GM13976 (cell line): Measurements from ENCODE around the gene SGK2.
"Not testable (repeated sequence)": the region's sequence is repeated elsewhere in the genome, so short reads cannot be mapped to it uniquely, and the experiment has no call there.

Experiments
- DNase-seq: peaks from one replicate; pipeline ENCODE4 v3.0.0; 2012; ENCODE audit warnings: low spot score
- CTCF ChIP-seq: IDR thresholded peaks from 2 replicates; pipeline ENCODE4 v1.5.1; 2012; ENCODE audit warnings: borderline replicate concordance, mild to moderate bottlenecking; ENCODE audit not compliant: insufficient read depth; ENCODE audit errors: extremely low read depth, missing control alignments, control extremely low read depth
- in situ Hi-C: fragments of 300-500 bp; cut with MboI; formaldehyde crosslinking; loops from one replicate; pipeline ENCODE4 v1.12.0; 2022; ENCODE audit warnings: low sequenced_read_pairs, mixed read lengths, inconsistent platforms; ENCODE audit not compliant: unreplicated experiment

Gene SGK2

GRCh38 chr20:43586641-43587040, 27.8 kb downstream of the SGK2 start:
- no peak for DNase-seq
- in situ Hi-C loops: no loop called here
- no peak for TF ChIP-seq CTCF

GRCh38 chr20:43588526-43588925, 29.7 kb downstream of the SGK2 start:
- in situ Hi-C loops: not testable (repeated sequence)

GRCh38 chr20:43590036-43590391, 31.2 kb downstream of the SGK2 start:
- in situ Hi-C loops: no loop called here
- DNase-seq: peak; percentile 45

More at GRCh38 chr20:43588526-43588925, 29.7 kb downstream of the SGK2 start:
- DNase-seq: not testable (repeated sequence)

GRCh38 chr20:43590392-43591303, 31.8 kb downstream of the SGK2 start, which contains the start of gene IFT52:
IFT52 (plus strand) TSS chr20:43590937; CDS start chr20:43594699, 3,762 bp downstream.
- no peak for TF ChIP-seq CTCF
- in situ Hi-C loops: no loop called here
- peak; percentile 96 for DNase-seq

More at GRCh38 chr20:43590036-43590391, 31.2 kb downstream of the SGK2 start:
- TF ChIP-seq CTCF: no peak

- DNase-seq, in situ Hi-C loops: not testable (repeated sequence)
Measured at GRCh38 chr20:43601960-43602359, 43.1 kb downstream of the SGK2 start.

GRCh38 chr20:43603124-43603523, 44.3 kb downstream of the SGK2 start:
- in situ Hi-C loops: no loop called here
- no peak for TF ChIP-seq CTCF
- no peak for DNase-seq

GRCh38 chr20:43605715-43606114, 46.9 kb downstream of the SGK2 start:
- TF ChIP-seq CTCF: no peak
- in situ Hi-C loops: no loop called here
- no peak for DNase-seq

GRCh38 chr20:43607278-43607677, 48.5 kb downstream of the SGK2 start:
- in situ Hi-C loops, DNase-seq: not testable (repeated sequence)
